Mucosa of stomach (tissue), 1 donor: Measurements from ENCODE around the gene IL17RE.
"Not testable (repeated sequence)": the region's sequence is repeated elsewhere in the genome, so short reads cannot be mapped to it uniquely, and the experiment has no call there.

Experiments used
- H3K27me3 ChIP-seq: one replicate; pipeline ENCODE4 v1.7.0; 2013; ENCODE audit warnings: mild to moderate bottlenecking, low read length; ENCODE audit not compliant: control insufficient read depth, insufficient read depth
- H3K36me3 ChIP-seq: one replicate; pipeline ENCODE4 v1.7.0; 2013; ENCODE audit warnings: low read length; ENCODE audit not compliant: control insufficient read depth, insufficient read depth
- H3K4me1 ChIP-seq: one replicate; pipeline ENCODE4 v1.7.0; 2013; ENCODE audit warnings: mild to moderate bottlenecking, low read length; ENCODE audit not compliant: control insufficient read depth, insufficient read depth
- H3K4me3 ChIP-seq: one replicate; pipeline ENCODE4 v1.7.0; 2013; ENCODE audit warnings: low read length
- H3K9ac ChIP-seq: one replicate; pipeline ENCODE4 v1.7.0; 2013; ENCODE audit warnings: mild to moderate bottlenecking, low read length, moderate library complexity
- H3K9me3 ChIP-seq: one replicate; pipeline ENCODE4 v1.7.0; 2013; ENCODE audit warnings: mild to moderate bottlenecking, low read length, moderate library complexity; ENCODE audit not compliant: control insufficient read depth
- donor health status: Pancreatic carcinoma.

Gene IL17RE

GRCh38 chr3:9933561-9934234 is 31.1 kb downstream of the IL17RE start, which contains the start of gene CRELD1:
CRELD1 (plus strand) TSS chr3:9933834; CDS start chr3:9934439, 605 bp downstream.
- Histone ChIP-seq H3K4me3 (peak within 1 kb of the TSS; percentile 71), H3K27me3 (no peaks in the 10 kb centered on the region), H3K9ac (peak within 1 kb of the TSS; percentile 91), H3K36me3 (no peaks in the 10 kb centered on the region), H3K4me1 (peaks cover 24% of the 10 kb centered on the region), H3K9me3 (no peaks in the 10 kb centered on the region)

GRCh38 chr3:9934235-9934621 is 31.6 kb downstream of the IL17RE start:
- Histone ChIP-seq H3K9me3 (no peaks in the 10 kb centered on the region), H3K4me1 (peaks cover 24% of the 10 kb centered on the region), H3K4me3 (peak overlapping the region; percentile 64), H3K9ac (peak overlapping the region; percentile 91), H3K27me3 (no peaks in the 10 kb centered on the region), H3K36me3 (no peaks in the 10 kb centered on the region)

GRCh38 chr3:9934993-9935392 is 32.3 kb downstream of the IL17RE start:
- H3K4me1 ChIP-seq = peaks cover 24% of the 10 kb centered on the region
- H3K9me3 ChIP-seq = no peaks in the 10 kb centered on the region
- peak overlapping the region; percentile 91 for H3K9ac ChIP-seq
- H3K36me3 ChIP-seq = no peaks in the 10 kb centered on the region
- H3K4me3 ChIP-seq = peak overlapping the region; percentile 64
- no peaks in the 10 kb centered on the region for H3K27me3 ChIP-seq

GRCh38 chr3:9935966-9936510 is 33.4 kb downstream of the IL17RE start:
- Histone ChIP-seq H3K9me3 (no peaks in the 10 kb centered on the region), H3K4me1 (peaks cover 24% of the 10 kb centered on the region), H3K4me3 (no peak overlapping the region), H3K9ac (no peak overlapping the region), H3K36me3 (no peaks in the 10 kb centered on the region), H3K27me3 (no peaks in the 10 kb centered on the region)

GRCh38 chr3:9937486-9938238 is 35.0 kb downstream of the IL17RE start:
- H3K36me3 ChIP-seq = no peaks in the 10 kb centered on the region
- no peak overlapping the region for H3K9ac ChIP-seq
- no peaks in the 10 kb centered on the region for H3K9me3 ChIP-seq
- no peak overlapping the region for H3K4me3 ChIP-seq
- no peaks in the 10 kb centered on the region for H3K27me3 ChIP-seq
- peaks cover 16% of the 10 kb centered on the region for H3K4me1 ChIP-seq

GRCh38 chr3:9938966-9939365 is 36.3 kb downstream of the IL17RE start:
- H3K4me1 ChIP-seq = peaks cover 15% of the 10 kb centered on the region
- H3K27me3 ChIP-seq = no peaks in the 10 kb centered on the region
- H3K4me3 ChIP-seq = no peak overlapping the region
- H3K36me3 ChIP-seq = peaks cover 3% of the 10 kb centered on the region
- no peaks in the 10 kb centered on the region for H3K9me3 ChIP-seq
- H3K9ac ChIP-seq = no peak overlapping the region

- H3K4me1 ChIP-seq, H3K4me3 ChIP-seq, H3K9ac ChIP-seq, H3K36me3 ChIP-seq, H3K27me3 ChIP-seq, H3K9me3 ChIP-seq: not testable (repeated sequence)
Measured at GRCh38 chr3:9939906-9940305, 37.3 kb downstream of the IL17RE start.

- no peak overlapping the region for H3K9ac ChIP-seq
- peaks cover 4% of the 10 kb centered on the region for H3K36me3 ChIP-seq
- no peaks in the 10 kb centered on the region for H3K9me3 ChIP-seq
Measured at GRCh38 chr3:9940746-9941145, 38.1 kb downstream of the IL17RE start.

GRCh38 chr3:9942164-9942563 is 39.5 kb downstream of the IL17RE start:
- Histone ChIP-seq H3K27me3 (no peaks in the 10 kb centered on the region), H3K9me3 (no peaks in the 10 kb centered on the region), H3K4me1 (peaks cover 6% of the 10 kb centered on the region), H3K9ac (no peak overlapping the region), H3K4me3 (no peak overlapping the region), H3K36me3 (peaks cover 4% of the 10 kb centered on the region)

More at GRCh38 chr3:9940746-9941145, 38.1 kb downstream of the IL17RE start:
- peaks cover 6% of the 10 kb centered on the region for H3K4me1 ChIP-seq
- no peak overlapping the region for H3K4me3 ChIP-seq
- H3K27me3 ChIP-seq = no peaks in the 10 kb centered on the region

GRCh38 chr3:9942934-9943690 is 40.5 kb downstream of the IL17RE start:
- no peak overlapping the region for H3K4me3 ChIP-seq
- H3K4me1 ChIP-seq = peaks cover 6% of the 10 kb centered on the region

GRCh38 chr3:9944271-9944670 is 41.6 kb downstream of the IL17RE start:
- H3K4me3 ChIP-seq = no peak overlapping the region
- peaks cover 4% of the 10 kb centered on the region for H3K36me3 ChIP-seq
- H3K4me1 ChIP-seq = peaks cover 6% of the 10 kb centered on the region
- no peaks in the 10 kb centered on the region for H3K27me3 ChIP-seq
- no peaks in the 10 kb centered on the region for H3K9me3 ChIP-seq
- H3K9ac ChIP-seq = no peak overlapping the region

More at GRCh38 chr3:9942934-9943690, 40.5 kb downstream of the IL17RE start:
- no peak overlapping the region for H3K9ac ChIP-seq
- peaks cover 4% of the 10 kb centered on the region for H3K36me3 ChIP-seq
- H3K27me3 ChIP-seq = no peaks in the 10 kb centered on the region
- no peaks in the 10 kb centered on the region for H3K9me3 ChIP-seq
